GM13976 (cell line): ENCODE data around the gene RNF186.

Experiments
- DNase-seq: peaks from one replicate; pipeline ENCODE4 v3.0.0; 2012; ENCODE audit warnings: low spot score
- CTCF ChIP-seq: IDR thresholded peaks from 2 replicates; pipeline ENCODE4 v1.5.1; 2012; ENCODE audit warnings: borderline replicate concordance, mild to moderate bottlenecking; ENCODE audit not compliant: insufficient read depth; ENCODE audit errors: extremely low read depth, missing control alignments, control extremely low read depth
- in situ Hi-C: fragments of 300-500 bp; cut with MboI; formaldehyde crosslinking; loops from one replicate; pipeline ENCODE4 v1.12.0; 2022; ENCODE audit warnings: low sequenced_read_pairs, mixed read lengths, inconsistent platforms; ENCODE audit not compliant: unreplicated experiment

RNF186 gene

GRCh38 chr1:19765623-19766022, 49.5 kb downstream of the RNF186 start:
- TF ChIP-seq CTCF: no peak
- in situ Hi-C loops: no loop called here
- no peak for DNase-seq

- in situ Hi-C loops: no loop called here
- no peak for DNase-seq
- TF ChIP-seq CTCF: no peak
Measured at GRCh38 chr1:19764848-19765247, 50.2 kb downstream of the RNF186 start.
